HT1080 (cell line): ENCODE results near the gene POLR2M. TPM values are rescaled to one million over a fixed set of nuclear protein-coding genes. Genes with fewer than 3 reads are reported as not detected.

Experiments
- DNase-seq: peaks from one replicate; pipeline ENCODE4 v3.0.0-alpha.2; 2015; ENCODE audit warnings: low read depth
- total RNA-seq: library from RNA; depleted of rRNA; stranded (reverse); fragments of >200 nt; shearing (Covaris generic); gene quantifications from 2 replicates; pipeline ENCODE4 v1.2.3, GENCODE V29; 2014

POLR2M gene
- total RNA-seq, 1 experiment from 2014 or later, result 253 TPM

GRCh38 chr15:57691082-57691481 is 15.4 kb upstream of the POLR2M start:
- DNase-seq, result no peak

- DNase-seq, result peak; percentile 48
Observed at GRCh38 chr15:57692709-57693108, 13.8 kb upstream of the POLR2M start.

DNA sequence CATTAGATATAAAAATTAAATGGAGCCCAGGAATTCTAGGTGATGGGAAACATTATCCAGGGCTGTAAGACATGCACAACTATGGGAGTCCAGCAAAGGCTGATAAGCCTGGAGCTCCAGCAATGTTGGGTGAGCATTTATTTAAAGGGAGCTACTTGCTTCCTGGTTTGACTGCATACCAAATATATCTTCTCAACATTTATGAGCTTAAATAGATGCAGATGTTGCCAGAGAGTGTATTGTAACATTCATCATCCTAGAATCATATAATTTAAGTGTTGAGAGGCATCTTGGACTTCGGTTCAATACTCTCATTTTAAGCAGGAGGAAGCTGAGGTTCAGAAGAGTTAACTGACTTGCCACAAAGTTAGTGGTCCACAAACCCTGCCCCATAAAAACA is 12.2 kb upstream of the POLR2M start:
- no peak for DNase-seq

DNA sequence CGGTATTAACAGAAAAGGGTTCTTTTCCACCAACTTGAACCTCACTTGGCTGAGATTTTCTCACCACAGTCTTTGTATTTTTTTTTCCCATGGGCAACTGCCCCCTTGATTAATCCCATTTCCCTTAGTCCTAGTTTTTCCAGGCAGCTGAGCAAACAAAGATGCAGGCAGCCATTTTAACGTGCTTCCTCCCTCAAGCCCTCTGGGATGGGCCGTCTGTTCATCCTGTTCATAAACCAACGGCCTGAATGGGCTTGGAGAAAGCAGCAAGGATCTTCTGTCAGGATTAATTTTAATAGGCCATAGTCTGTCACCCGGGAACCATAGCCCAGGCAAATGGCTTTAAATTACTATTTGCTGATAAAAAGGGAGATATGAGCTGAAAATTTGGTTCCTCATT is 10.4 kb upstream of the POLR2M start:
- no peak for DNase-seq

DNA sequence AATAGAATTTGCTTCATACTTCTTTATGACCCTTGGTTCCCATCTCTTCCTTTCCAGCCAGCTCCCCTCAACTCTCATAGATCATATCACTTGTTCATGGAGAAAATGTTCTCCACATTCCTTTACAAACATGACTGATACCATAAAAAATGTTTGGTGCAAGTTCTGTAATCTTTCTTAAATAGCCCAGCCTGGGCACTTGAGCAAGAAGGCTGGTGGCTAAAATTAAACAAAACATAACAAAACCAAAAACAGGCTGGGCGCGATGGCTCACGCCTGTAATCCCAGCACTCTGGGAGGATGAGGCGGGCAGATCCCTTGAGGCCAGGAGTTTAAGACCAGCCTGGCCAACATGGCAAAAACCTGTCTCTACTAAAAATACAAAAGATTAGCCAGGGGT is 8.9 kb upstream of the POLR2M start:
- DNase-seq, result no peak

DNA sequence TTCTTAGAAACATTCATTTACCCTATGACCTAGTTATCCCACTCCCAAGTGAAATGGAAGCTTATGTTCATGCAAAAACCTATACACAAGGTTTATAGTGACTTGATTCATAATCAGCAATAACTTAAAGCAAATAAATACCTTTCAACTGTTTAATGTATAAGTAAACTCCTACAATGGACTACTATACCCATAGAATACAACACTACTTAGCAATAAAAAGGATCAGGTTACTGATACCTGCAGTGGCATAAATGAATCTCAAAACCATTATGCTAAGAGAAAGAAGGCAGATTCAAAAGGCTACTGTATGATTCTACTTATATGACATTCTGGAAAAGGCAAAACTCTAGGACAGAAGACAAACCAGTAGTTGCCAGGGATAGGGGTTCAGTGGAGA is 8.3 kb upstream of the POLR2M start:
- DNase-seq, result no peak

DNA sequence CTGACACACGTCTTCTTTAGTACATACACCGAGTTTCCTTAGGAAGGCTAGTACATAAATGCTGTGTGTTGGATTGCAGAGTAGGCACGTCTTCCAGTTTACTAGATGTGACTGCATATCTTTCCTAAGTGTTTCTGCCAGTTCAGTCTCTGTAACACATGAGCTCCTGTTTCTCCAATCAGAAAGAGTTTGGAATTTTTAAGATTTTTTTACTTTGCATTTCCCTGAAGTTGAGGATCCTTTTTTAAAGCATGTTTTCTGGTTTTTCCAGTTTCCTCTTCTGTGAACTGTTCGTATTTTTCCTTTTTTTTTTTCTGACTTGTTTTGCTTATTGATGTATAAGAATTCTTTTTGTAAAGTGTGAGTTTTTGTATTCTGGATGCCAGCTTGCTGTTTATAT is 7.5 kb upstream of the POLR2M start:
- DNase-seq, result no peak

DNA sequence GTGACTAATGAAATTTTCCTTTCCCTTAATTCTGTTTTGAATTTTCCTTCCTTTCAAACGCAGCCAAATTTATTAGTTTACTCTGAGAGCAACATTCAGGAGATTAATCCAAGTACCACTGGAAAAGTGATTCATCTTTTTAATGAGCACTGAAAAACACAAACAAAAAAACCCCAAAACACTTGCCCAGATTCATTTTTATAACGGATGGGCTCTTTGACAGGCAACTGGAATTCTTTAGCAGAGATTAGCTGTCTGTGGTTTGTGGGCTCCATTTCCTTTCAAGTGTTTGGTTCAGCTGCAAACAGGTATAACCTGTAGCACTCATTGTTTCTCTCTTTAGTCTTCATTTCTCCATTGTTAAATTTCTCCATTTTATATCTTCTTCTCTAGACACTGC is 3.1 kb upstream of the POLR2M start:
- DNase-seq, result peak; percentile 46

DNA sequence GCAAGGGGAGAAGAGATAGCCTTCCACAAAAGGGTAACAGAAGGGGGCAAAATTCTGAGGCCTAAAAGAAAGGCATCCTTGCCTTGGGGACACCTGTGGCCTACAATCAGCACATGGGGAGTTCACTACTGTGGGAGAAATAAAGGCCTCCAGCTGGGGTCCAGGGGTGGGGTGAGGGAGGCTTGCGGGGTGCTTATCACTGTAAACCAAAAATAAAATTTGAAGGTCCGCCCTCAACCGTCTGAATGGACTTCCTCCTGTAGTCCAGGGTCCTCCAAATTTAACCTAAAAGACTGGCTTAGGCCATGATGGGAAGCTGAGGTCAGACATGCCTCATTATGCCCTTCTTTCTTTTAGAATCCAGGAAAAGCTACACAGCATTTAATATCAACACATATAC is 2.1 kb upstream of the POLR2M start:
- DNase-seq, result no peak

DNA sequence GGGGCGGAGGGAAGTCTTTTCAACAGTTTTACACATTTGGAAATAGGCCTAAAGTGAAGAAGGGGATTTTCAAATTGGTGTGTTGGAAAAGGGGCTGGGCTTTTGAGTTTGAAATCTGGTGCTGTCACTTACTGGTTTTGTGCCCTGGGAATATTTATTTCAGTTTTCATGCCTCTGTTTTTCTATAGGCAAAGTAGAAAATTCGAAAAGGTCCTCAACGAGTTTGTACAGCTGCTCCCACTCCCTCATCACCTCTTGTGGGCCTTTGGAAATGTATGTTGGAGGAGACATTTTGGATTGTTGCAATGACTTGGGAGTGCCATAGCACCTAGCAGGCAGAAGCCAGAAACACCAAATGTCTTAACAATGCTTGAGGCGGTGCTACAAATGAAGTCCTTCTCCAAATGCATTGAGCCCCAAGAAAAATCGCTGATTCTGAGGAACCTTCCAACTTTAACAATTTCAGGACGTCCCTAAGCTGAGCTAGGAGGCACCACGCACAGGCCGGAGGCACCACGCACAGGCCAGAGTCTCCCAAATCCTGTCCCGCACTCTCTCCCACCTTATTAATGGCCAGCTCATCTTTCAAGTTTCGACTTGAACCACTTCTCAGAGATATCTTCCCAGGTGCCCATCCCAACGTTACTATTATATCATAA is 639 bp upstream of the POLR2M start:
- no peak for DNase-seq

DNA sequence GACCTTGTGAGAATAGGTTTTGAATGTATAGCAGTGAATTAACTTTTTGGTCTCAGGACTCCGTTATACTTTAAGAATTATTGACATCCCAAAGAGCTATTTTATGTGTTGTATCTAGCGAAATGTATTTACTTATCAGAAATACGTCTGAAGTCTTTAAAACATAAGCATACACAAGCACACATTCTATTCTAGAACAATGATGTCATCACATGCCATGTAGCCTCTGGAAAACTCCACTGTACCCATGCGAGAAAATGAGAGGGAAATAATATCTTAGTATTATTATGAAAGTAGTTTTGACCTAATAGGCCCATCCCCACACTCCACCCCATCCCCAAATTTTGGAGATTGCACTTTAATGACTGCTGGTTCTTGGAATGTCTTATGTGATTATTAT is 1.5 kb downstream of the POLR2M start:
- no peak for DNase-seq

- DNase-seq, result no peak
Observed at GRCh38 chr15:57718309-57718708, 11.8 kb downstream of the POLR2M start.

DNA sequence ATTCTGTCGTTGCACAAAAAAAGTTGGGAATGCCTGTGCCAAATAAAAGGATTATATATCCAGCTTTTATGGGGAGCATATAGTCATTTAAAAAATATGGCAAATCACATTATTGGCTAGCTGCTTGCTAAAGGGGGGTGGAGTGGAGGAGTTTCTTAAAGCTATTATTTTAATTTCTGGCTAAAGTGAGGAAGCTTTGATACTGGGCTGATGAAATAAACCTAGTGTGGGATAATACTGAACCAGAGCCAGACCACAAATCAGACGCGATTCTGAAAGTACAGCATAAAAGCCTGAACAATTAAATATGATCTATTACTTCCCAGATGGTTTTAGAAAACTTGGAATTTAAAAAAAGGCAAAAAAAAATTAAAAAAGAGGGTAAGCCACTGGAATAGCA is 14.4 kb downstream of the POLR2M start:
- no peak for DNase-seq

- peak; percentile 15 for DNase-seq
Observed at GRCh38 chr15:57726411-57726810, 19.9 kb downstream of the POLR2M start.

- no peak for DNase-seq
Observed at GRCh38 chr15:57727031-57727430, 20.5 kb downstream of the POLR2M start.

DNA sequence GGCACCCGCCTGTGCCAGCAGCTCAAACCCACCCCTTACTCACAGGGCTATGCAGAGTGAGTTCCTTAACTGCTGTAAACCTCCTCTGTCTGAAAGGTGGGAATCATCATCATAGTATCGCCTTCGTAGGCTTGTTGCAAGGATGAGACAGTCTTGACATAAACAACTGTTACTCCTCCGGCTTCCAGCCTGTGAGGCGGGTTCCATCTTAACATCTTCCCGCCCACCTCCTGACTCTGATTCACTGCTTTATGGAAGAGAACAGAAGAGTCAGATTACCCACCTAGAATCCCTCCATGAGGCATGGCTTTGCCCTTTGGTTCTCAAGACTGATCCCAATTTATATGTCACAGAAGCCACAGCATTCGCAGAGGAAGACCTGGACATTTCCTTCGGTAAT is 21.9 kb downstream of the POLR2M start:
- no peak for DNase-seq

GRCh38 chr15:57730876-57731275 is 24.4 kb downstream of the POLR2M start:
- no peak for DNase-seq

DNA sequence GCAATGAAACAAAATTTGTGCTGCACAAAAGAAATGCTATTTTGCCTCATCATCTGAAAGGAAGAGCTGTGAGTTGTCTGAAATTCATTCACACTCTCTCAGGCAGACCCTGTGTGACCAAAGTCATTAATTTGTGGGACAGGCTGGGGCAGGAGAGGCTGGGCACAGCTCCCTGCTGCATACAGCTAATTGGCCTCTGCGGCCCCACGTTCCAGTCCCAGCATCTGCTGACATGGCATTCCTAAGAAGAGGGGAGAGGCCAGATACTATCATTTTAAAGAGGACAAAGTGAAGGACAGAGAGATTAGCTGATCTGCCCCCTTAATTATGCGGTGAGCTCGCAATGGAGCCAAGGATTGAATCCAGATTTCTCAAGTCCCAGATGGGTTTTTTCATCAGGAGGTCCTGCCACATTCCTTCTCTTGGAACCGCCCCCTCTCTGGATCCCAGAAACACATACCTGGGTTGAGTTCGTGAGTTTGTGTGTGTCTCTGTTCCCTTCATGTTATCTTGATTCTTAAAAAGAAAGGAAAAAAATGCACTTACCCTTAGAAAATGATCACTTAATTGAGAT is 25.1 kb downstream of the POLR2M start:
- DNase-seq, result no peak

- peak; percentile 45 for DNase-seq
Observed at GRCh38 chr15:57732526-57733331, 26.2 kb downstream of the POLR2M start.

- DNase-seq, result no peak
Observed at GRCh38 chr15:57734860-57735259, 28.3 kb downstream of the POLR2M start.

- DNase-seq, result no peak
Observed at GRCh38 chr15:57735431-57735830, 28.9 kb downstream of the POLR2M start.

- DNase-seq, result no peak
Observed at GRCh38 chr15:57735891-57736290, 29.4 kb downstream of the POLR2M start.

DNA sequence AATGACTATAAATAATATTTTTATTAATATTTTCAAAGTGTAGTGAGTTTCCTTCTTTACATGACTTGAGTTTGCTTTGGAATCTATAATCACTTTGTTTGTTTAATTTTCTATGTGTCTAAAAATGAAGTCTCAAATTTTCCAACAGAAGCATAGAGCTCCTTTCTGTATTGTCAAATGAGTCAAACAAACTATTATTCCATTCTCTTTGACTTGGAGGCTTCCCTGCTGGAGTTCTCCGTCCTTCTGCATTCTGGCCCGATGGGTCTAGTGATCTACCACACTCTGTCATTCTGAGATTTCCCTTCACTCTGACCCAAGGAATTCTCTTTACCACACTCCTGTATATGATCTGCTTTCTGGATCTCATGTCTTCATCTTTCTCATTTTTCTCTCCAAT is 30.1 kb downstream of the POLR2M start:
- no peak for DNase-seq
